ENCODE measurements around the gene TMEM200A.

TMEM200A gene

GRCh38 chr6:130466052-130466747 is 100.4 kb downstream of the TMEM200A start:
- TF ChIP-seq CTCF (conservative IDR thresholded peaks at IDR 0.05): no peak
- H3K27ac ChIP-seq: no peak overlapping the region

- no peak for TF ChIP-seq CTCF (conservative IDR thresholded peaks at IDR 0.05)
- no peak overlapping the region for H3K27ac ChIP-seq
Measured at GRCh38 chr6:130466748-130467061, 100.9 kb downstream of the TMEM200A start.

- H3K27ac ChIP-seq: no peak overlapping the region
- TF ChIP-seq CTCF (conservative IDR thresholded peaks at IDR 0.05): no peak
Measured at GRCh38 chr6:130467146-130468050, 101.6 kb downstream of the TMEM200A start.

GRCh38 chr6:130470766-130471165 is 104.9 kb downstream of the TMEM200A start:
- H3K27ac ChIP-seq: no peak overlapping the region
- TF ChIP-seq CTCF (conservative IDR thresholded peaks at IDR 0.05): no peak

GRCh38 chr6:130473886-130474285 is 108.1 kb downstream of the TMEM200A start:
- no peak for TF ChIP-seq CTCF (conservative IDR thresholded peaks at IDR 0.05)
- no peak overlapping the region for H3K27ac ChIP-seq

GRCh38 chr6:130482645-130483390 is 117.0 kb downstream of the TMEM200A start:
- H3K27ac ChIP-seq: no peak overlapping the region

More at GRCh38 chr6:130482645-130483390, 117.0 kb downstream of the TMEM200A start:
- TF ChIP-seq CTCF (conservative IDR thresholded peaks at IDR 0.05): no peak

Data from VCaP (cell line).